ENCODE measurements around the gene INPP4B.

GRCh38 chr4:142278663-142279062, 567.4 kb downstream of the INPP4B start:
- TF ChIP-seq CTCF (IDR thresholded peaks at IDR 0.05) = no peak
- no peak for TF ChIP-seq ZFX (IDR thresholded peaks at IDR 0.05; ENCODE audit: borderline replicate concordance)

Data from 22Rv1 (cell line).